Raji (cell line): ENCODE results near the gene PPP3R1.

Experiments
- POLR2A ChIP-seq: IDR thresholded peaks from 2 replicates; pipeline ENCODE4 v1.6.1; 2011; ENCODE audit warnings: low read depth, low read length, control low read depth; ENCODE audit not compliant: insufficient read depth

PPP3R1 gene

DNA sequence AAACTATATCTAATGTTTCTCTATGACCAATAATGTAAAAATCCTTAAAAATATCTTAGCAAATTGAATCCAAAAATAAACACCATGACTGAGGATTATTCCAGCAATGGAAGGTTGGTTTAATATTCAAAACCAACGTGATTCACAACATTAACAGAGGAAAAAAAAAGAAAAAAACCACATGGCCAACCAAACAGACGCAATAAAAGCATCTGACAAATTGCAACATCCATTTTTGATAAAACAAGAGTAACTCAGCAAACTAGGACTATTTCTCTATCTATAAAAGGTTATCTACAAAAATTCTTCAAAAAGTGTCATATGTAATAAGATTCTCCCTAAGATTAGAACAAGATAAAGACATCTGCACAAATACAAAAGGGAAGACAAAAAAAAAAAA lies 28.9 kb downstream of the PPP3R1 start:
- TF ChIP-seq POLR2A: no peak

DNA sequence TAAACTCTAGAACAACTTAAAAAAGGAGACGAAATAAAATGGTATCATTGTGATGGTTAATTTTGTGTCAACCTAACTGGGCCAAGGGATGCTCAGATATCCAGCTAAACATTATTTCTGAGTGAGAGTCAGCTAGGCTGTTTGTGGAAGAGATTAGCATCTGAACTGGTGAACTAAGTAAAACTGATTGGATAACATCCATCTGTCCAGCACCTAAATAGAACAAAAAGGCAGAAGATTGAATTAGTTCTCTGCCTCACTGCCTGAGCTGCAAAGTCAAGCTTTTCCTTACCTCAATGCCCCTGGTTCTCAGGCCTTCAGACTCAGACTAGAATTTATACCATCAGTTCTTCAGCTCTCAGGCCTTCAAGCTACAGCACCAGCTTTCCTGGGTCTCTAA lies 30.0 kb downstream of the PPP3R1 start:
- TF ChIP-seq POLR2A: no peak

DNA sequence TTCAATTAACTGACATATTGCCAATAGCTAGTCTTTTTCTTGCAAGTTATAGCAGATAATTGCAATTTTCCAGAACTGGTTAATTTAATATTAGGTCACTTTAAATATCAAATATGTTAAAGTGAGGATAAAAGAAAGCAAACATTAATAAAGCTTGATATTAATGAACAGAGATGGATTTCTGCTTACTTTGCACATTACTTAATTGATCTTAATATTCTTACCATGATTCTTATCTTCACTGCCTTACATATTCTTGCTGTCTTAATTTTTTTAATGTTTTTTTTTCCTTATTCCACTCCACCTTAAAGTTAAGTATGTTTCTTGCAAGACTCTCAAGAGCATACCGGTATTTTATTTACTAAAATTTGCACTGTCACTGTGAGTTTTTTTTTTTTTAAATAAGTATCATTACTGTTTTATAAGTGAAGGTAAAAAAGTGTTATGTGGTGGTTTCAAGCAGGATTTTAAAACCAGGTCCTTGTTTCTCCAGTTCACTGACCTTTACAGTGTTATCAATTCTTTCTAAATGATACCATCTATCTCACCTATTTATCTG lies 33.9 kb downstream of the PPP3R1 start:
- no peak for TF ChIP-seq POLR2A

DNA sequence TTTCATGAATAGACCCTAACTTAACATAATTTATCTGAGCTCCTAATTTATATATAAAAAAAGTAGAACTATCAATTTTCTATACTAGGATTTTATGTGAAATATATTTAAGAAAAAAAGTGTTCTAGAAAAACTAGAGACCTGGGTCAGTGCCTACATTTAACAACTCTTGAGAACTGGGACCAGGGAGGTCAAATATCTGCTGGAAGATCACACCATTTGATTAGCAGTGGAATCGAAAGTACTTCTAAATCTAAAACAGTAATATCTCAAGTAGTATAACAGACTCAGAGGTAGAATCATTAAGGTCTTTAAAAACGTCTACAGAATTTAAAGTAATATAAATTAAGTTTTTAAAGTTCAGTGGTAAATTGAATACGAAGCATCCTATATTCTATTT lies 34.6 kb downstream of the PPP3R1 start:
- TF ChIP-seq POLR2A: no peak

DNA sequence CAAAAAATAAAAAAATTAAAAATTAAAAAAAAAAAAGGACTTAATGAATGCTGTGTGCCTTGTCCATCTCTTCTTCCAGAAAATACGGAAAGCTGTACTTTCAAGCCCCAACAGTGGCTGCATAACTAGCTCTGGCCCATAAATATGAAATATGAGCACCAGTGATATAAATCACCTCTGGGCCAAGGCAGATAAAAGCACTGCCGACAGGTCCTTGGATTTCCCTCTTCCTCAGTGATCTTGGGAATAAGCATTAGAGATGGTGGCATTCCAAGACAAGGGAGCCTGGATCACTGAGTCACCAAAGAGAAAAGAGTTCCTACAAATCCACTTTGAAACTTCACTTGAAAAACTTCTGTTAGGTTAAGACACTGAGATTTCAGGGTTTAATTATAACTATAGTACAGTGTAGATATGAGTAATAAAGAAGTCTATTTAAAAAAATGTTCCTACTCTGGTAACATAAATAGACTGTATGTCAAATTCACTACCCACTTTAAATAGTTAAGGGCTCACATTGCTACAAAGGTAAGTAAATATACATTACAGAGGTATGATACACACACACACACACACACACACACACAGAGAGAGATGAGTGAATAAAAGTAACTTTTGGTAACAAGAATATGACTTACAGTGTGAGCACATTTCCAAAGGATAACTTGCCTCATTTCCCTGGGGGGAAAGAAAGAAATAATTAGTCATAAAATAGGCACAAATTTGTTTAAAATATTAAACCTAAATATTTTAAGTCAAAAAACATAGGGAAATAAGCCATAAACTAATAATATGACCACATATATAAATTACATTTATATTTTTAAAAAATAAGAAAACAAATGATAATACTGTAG lies 35.6 kb downstream of the PPP3R1 start:
- no peak for TF ChIP-seq POLR2A

DNA sequence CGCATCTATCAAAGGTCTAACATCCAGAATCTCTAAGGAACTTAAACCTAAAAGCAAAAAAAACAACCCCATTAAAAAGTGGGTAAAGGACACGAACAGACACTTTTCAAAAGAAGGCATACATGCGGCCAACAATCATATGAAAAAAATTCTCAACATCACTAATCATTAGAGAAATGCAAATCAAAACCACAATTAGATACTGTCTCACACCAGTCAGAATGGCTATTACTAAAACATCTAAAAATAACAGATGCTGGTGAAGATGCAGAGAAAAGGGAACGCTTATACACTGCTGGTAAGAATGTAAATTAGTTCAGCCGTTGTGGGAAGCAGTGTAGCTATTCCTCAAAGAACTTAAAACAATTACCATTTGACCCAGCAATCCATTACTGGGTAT lies 38.0 kb downstream of the PPP3R1 start:
- no peak for TF ChIP-seq POLR2A

DNA sequence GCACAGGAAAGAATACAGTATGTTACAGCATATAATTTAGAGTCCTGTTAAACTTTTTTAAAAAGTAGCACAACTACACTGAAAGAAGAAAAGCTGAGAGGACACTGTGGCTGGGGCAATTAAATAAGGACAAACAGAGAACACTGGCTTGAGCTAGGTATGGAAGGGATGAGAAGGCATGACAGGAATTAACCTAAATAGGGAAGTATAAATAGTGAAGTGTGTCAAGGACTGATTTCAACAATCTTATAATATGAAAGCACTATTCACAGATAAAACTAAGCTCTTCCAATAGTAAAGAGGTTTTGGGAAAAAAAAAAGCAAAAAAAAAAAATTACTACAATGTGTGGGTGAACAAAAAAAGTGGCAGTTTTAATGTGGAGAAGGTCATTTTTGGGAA lies 45.5 kb downstream of the PPP3R1 start:
- no peak for TF ChIP-seq POLR2A

DNA sequence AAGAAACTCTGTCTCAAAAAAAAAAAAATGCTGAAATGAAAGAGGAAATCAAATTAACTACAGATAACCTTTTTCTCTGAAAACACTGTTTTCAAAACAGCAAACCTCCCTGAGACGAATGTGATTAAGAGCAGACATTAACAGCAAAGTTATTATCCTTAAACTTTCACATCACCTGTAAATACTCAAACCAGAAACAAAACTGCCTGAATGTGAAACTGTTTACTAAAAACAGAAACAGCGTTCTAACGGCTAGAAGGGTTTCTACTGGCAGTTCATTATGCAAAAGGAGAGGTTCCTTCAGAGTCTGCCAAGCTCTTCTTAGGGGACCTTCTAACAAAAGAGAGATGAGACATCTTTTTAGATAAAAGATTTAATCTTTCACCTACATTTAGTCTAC lies 48.7 kb downstream of the PPP3R1 start:
- TF ChIP-seq POLR2A: no peak

DNA sequence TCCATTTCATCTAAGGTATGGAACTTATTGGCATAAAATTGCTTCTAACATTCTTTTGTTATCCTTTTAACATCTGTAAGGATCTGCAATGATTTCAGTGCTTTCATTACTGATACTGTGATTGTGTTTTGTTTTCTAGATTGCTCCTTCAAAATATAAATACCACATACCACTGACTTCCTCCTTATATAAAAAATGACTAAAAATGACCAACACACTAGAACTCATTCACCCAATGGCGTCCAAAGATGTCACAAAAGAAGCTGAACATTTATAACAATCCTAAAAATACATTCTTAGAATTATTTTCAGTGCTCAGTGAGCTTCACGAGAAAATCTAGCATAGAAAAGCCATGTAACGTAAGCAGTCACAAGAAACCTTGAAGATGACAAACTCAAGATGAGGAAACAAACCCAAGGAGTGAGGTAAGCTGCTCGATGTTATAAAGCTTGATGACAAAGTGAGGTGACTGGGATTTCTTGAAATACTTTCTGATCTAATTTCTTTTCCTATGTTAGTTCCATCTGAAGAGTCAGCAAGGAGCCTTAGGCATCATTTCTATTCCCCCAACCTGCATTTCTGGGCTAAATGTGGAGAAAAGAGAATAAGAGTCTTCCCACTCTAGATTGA lies 52.1 kb downstream of the PPP3R1 start:
- TF ChIP-seq POLR2A: no peak

DNA sequence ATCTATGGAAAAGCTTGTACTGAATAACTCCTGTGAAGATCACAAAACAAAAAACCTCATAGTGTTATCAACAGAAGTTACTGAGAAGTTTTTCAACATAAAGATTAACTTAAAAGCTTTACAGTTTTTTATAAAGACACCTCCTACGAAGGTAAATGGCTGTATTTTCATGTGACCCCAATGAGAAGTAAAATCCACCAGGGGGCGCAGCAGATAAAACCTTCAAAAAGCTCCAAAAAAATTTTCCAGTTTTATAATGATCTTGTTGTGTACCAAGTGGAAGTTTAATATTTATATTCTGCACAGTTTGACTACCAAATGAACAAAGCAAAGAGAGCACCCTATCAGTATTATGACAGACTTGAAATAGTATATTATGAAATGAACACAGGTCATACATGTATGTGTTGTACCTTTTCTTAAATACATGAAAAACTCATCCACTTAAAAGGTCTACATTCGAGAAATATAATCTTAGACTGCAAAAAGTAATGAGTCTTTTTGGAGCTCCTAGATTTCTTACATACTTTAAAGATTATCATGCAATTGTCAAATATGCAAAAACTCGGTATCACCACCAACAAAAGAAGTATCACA lies 56.1 kb downstream of the PPP3R1 start:
- TF ChIP-seq POLR2A: no peak

DNA sequence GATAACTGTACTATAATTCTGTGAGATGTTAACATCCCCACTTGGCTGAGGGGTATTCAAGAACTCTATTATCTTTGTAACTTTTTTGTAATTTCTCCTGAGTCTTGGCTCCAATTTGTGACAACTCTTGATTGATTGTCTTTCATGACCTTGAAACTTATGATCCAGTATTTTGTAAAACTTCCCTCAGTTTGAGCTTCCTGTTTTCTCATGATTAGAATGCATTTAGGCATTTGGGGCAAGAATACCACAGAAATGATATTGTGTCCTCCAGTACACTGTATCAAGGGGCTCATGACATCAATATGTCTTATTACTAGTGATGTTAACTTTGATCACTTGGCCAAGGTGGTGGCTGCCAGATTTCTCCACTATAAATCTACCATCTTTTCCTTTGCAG lies 57.2 kb downstream of the PPP3R1 start:
- TF ChIP-seq POLR2A: no peak

DNA sequence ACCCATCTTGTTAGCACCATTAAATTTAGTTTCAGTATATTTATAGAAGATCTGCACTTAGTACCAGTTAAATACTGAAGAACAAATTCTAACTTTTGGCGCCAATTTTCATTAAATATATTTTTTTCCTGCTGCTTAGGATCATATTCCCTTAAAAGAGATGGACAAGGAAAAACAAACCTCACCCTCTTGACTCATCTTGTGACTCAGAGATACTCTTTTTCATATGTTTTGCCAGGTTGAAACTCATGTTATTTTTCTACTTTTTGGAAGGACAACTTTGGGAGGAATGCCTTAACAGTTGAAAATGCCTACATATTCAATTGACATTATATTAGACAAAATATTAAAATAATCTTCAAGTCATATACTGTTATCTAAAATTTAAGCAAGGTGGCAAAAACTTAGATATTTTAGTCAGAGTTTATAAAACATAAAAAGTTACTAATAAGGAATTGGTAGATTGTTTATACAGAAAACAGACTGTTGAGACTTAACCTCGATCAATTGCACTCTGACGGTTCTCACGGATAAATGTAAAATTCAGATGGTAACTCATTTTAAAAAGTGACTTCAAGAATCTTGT lies 58.5 kb downstream of the PPP3R1 start:
- TF ChIP-seq POLR2A: no peak

DNA sequence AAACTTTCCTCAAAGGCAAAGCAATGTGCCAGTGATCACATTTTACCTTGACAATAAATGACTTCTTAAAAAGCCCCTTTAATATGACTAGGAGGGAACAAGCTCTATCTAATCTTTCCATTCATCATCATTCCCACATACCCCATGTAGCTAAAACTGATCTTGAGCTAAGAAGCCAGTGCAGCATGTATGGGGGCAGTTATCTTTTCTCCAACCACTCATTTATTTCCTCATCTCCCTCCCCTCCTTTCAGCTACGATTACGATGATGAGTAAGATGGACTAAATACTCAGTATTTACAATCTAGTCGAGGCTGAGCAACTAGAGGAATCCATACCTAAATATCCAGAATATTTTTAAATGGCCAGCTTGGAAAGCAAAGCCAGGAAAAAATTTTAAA lies 59.2 kb downstream of the PPP3R1 start:
- no peak for TF ChIP-seq POLR2A

DNA sequence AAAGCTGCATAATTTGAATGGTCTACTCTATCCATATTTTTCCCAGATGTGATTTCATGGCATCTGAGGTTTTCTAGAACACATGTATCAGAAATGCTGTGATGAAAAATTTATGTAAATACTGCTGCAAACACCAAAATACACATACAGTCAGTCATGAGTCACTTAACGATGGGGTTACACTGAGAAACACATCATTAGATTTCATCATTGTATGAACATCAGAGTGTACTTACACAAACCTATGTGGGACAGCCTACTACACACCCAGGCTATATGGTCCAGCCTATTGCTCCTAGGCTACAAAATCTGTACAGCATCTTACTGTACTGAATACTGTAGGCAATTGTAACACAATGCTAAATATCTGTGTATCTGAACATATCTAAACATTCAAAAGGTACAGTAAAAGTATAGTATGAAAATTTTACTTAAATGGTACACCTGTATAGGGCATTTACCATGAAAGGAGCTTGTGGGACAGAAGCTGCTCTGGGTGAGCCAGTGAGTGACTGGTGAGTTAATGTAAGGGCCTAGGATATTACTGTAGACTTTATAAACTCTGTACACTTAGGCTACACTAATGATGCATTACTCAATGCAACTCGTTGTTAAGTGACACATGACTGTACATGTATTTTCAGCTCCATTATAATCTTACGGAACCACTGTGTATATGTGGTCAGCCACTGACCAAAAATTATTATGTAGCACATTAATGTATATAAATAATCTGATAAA lies 61.2 kb downstream of the PPP3R1 start:
- TF ChIP-seq POLR2A: no peak
